ENCODE measurements around the gene DLD. TPM values are rescaled to one million over a fixed set of nuclear protein-coding genes. Genes with fewer than 3 reads are reported as not detected.

DLD gene
- total and polyA plus RNA-seq, 9 of the 15 experiments (the other 6 are each of a cell fraction or from before 2014, with no cell fraction given): 130 to 639 (median 247) TPM

DNA sequence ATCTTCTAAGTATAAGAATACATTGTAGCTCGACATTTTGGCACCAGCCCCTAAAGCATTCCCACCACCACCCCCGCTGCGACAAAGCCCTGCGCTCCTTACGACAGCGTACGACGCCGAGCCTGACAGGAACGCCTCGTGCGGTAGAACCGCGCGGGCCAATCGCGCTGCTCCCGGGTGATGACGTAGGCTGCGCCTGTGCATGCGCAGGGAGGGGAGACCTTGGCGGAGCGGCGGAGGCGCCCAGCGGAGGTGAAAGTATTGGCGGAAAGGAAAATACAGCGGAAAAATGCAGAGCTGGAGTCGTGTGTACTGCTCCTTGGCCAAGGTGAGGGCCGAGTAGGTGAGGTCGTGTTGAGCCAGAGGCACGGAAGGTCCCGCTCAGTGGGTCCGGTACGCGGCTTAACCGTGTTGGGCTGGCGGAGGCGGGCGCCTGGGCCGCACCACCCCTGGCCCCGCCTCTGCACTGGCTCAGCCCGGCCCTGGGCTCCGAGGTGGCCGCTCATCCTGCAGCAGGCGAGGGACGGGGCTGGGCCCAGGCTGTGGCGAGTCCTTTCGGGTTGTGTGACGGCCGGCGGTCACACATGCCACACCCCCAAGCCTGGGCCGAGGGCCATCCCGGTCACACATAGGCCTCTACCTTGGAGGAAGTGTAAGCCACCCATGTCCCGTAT, at the start of gene DLD (continued):
- TF ChIP-seq SMAD4 (CRISPR knock-in tag; conservative IDR thresholded peaks at IDR 0.05): peak; percentile 74; the same call in 1 of the 2 replicates
- peak; percentile 97 for TF ChIP-seq CREM (IDR thresholded peaks at IDR 0.05; ENCODE audit: low read depth)
- TF ChIP-seq NCOA1 (IDR thresholded peaks at IDR 0.05; ENCODE audit: low read depth): peak; percentile 58; the same call in 1 of the 2 replicates
- TF ChIP-seq ZNF445 (CRISPR knock-in tag; IDR thresholded peaks at IDR 0.05; ENCODE audit: low read depth): no peak

DNA sequence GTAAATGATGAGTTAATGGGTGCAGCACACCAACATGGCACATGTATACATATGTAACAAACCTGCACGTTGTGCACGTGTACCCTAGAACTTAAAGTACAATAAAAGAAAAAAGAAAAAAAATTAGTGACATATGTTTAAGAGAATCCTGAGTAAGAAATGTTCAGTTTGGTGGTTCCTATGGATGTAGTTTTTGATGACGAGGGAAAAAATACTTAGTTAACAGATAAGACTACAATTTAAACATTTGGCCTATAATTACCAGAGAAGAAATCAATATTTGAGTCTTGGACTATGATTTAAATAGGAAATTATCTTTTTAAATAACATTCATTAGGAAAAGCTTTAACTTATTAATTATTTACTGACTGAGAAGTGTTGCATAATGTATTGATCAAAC, 48.8 kb upstream of the DLD start:
- Histone ChIP-seq H3K4me1 (replicated peaks in 1 of 2; ENCODE audit: control insufficient read depth in 2 of 2, insufficient read depth in 2 of 2, low read length in 2 of 2) (peaks cover 6% of the 10 kb centered on the region in 2 experiments; a peak in 4 of 5 replicates), H3K36me3 (ENCODE audit: control insufficient read depth, insufficient read depth, low read length) (no peaks in the 10 kb centered on the region), H3K9ac (ENCODE audit: insufficient read depth in 1 of 2, low read depth in 2 of 2, low read length in 2 of 2) (no peak overlapping the region), H3K27ac (ENCODE audit: extremely low read depth, low read depth, low read length) (no peak overlapping the region), H3K9me1 (ENCODE audit: control insufficient read depth, insufficient read depth, low read length) (no peaks in the 10 kb centered on the region), H3K27me3 (ENCODE audit: control insufficient read depth in 2 of 2, insufficient read depth in 2 of 2, low read length in 2 of 2) (no peaks in the 10 kb centered on the region), H3K4me2 (ENCODE audit: insufficient read depth, low read length) (no peak overlapping the region), H3K9me3 (replicated peaks; ENCODE audit: control insufficient read depth, insufficient read depth, low read depth, low read length) (no peaks in the 10 kb centered on the region), H3K4me3 (no peak overlapping the region), H4K20me1 (replicated peaks; ENCODE audit: control insufficient read depth, insufficient read depth, low read length) (no peaks in the 10 kb centered on the region), H2AFZ (ENCODE audit: low read depth, low read length) (no peak overlapping the region), H3K79me2 (ENCODE audit: control insufficient read depth, insufficient read depth, low read length) (no peaks in the 10 kb centered on the region)
- no peak for FAIRE-seq
- no TSS peak for BruUV-seq (replicated peaks)
- WGBS (ENCODE audit: insufficient coverage, low coverage, missing lambda C conversion rate): 53% methylated on average over 1 of the region's 3 CpGs
- ATAC-seq: no peak
- CTCF ChIA-PET (ENCODE audit: low intra/inter-chr PET ratio): no interaction called here
- DNase-seq (ENCODE audit: extremely low read depth in 1 of 4, low spot score in 3 of 4): no peak
- in situ Hi-C loops (cut with MboI): no loop called here
- POLR2A ChIA-PET: no interaction called here
- intact Hi-C loops (cut with micrococcal nuclease): no loop called here
- TF ChIP-seq ZNF764 (CRISPR knock-in tag; IDR thresholded peaks at IDR 0.05; ENCODE audit: low read depth): no peak
- TF ChIP-seq SNIP1 (IDR thresholded peaks at IDR 0.05; ENCODE audit: low read depth): no peak
- peak; percentile 11; the same call in 1 of the 2 replicates for TF ChIP-seq MAFF (IDR thresholded peaks at IDR 0.05; ENCODE audit: low read length)
- TF ChIP-seq, protein P1, sequence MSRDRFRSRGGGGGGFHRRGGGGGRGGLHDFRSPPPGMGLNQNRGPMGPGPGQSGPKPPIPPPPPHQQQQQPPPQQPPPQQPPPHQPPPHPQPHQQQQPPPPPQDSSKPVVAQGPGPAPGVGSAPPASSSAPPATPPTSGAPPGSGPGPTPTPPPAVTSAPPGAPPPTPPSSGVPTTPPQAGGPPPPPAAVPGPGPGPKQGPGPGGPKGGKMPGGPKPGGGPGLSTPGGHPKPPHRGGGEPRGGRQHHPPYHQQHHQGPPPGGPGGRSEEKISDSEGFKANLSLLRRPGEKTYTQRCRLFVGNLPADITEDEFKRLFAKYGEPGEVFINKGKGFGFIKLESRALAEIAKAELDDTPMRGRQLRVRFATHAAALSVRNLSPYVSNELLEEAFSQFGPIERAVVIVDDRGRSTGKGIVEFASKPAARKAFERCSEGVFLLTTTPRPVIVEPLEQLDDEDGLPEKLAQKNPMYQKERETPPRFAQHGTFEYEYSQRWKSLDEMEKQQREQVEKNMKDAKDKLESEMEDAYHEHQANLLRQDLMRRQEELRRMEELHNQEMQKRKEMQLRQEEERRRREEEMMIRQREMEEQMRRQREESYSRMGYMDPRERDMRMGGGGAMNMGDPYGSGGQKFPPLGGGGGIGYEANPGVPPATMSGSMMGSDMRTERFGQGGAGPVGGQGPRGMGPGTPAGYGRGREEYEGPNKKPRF (IDR thresholded peaks at IDR 0.05; ENCODE audit: low read depth, low read length): no peak
- no peak for TF ChIP-seq MTA1 (IDR thresholded peaks at IDR 0.05; ENCODE audit: borderline replicate concordance)
- TF ChIP-seq, protein P2, sequence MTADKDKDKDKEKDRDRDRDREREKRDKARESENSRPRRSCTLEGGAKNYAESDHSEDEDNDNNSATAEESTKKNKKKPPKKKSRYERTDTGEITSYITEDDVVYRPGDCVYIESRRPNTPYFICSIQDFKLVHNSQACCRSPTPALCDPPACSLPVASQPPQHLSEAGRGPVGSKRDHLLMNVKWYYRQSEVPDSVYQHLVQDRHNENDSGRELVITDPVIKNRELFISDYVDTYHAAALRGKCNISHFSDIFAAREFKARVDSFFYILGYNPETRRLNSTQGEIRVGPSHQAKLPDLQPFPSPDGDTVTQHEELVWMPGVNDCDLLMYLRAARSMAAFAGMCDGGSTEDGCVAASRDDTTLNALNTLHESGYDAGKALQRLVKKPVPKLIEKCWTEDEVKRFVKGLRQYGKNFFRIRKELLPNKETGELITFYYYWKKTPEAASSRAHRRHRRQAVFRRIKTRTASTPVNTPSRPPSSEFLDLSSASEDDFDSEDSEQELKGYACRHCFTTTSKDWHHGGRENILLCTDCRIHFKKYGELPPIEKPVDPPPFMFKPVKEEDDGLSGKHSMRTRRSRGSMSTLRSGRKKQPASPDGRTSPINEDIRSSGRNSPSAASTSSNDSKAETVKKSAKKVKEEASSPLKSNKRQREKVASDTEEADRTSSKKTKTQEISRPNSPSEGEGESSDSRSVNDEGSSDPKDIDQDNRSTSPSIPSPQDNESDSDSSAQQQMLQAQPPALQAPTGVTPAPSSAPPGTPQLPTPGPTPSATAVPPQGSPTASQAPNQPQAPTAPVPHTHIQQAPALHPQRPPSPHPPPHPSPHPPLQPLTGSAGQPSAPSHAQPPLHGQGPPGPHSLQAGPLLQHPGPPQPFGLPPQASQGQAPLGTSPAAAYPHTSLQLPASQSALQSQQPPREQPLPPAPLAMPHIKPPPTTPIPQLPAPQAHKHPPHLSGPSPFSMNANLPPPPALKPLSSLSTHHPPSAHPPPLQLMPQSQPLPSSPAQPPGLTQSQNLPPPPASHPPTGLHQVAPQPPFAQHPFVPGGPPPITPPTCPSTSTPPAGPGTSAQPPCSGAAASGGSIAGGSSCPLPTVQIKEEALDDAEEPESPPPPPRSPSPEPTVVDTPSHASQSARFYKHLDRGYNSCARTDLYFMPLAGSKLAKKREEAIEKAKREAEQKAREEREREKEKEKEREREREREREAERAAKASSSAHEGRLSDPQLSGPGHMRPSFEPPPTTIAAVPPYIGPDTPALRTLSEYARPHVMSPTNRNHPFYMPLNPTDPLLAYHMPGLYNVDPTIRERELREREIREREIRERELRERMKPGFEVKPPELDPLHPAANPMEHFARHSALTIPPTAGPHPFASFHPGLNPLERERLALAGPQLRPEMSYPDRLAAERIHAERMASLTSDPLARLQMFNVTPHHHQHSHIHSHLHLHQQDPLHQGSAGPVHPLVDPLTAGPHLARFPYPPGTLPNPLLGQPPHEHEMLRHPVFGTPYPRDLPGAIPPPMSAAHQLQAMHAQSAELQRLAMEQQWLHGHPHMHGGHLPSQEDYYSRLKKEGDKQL (CRISPR knock-in tag; IDR thresholded peaks at IDR 0.05; ENCODE audit: borderline replicate concordance): no peak
- no peak for TF ChIP-seq ILF3 (IDR thresholded peaks at IDR 0.05; ENCODE audit: borderline replicate concordance)
- TF ChIP-seq KAT2B (IDR thresholded peaks at IDR 0.05; ENCODE audit: low read depth, low read length): no peak
- TF ChIP-seq RBM17 (IDR thresholded peaks at IDR 0.05; ENCODE audit: borderline replicate concordance, low read depth, low read length): no peak
- TF ChIP-seq OTX1 (CRISPR knock-in tag; IDR thresholded peaks at IDR 0.05): no peak
- no peak for TF ChIP-seq LEF1 (IDR thresholded peaks at IDR 0.05)
- TF ChIP-seq ZNF316 (IDR thresholded peaks at IDR 0.05): peak; percentile 83
